Inflammatory macrophage treated with lipopolysaccharide for 4 hours (primary cell): ENCODE results near the gene PSEN1.
"Not testable (repeated sequence)": the region's sequence is repeated elsewhere in the genome, so short reads cannot be mapped to it uniquely, and the experiment has no call there.

Experiments used
- DNase-seq: peaks from one replicate; pipeline ENCODE4 v3.0.0-alpha.2; 2020

Gene PSEN1

GRCh38 chr14:73167727-73168126, 31.4 kb downstream of the PSEN1 start:
- DNase-seq, result no peak

- DNase-seq, result no peak
Measured at GRCh38 chr14:73168274-73168673, 32.0 kb downstream of the PSEN1 start.

GRCh38 chr14:73168691-73169090, 32.4 kb downstream of the PSEN1 start:
- no peak for DNase-seq

- DNase-seq, result not testable (repeated sequence)
Measured at GRCh38 chr14:73169855-73170254, 33.5 kb downstream of the PSEN1 start.

- no peak for DNase-seq
Measured at GRCh38 chr14:73170686-73171085, 34.4 kb downstream of the PSEN1 start.

- no peak for DNase-seq
Measured at GRCh38 chr14:73172500-73172899, 36.2 kb downstream of the PSEN1 start.

GRCh38 chr14:73173092-73173735, 36.9 kb downstream of the PSEN1 start:
- peak; percentile 38 for DNase-seq

- DNase-seq, result peak; percentile 70
Measured at GRCh38 chr14:73176685-73177084, 40.4 kb downstream of the PSEN1 start.

- DNase-seq, result peak; percentile 95
Measured at GRCh38 chr14:73180385-73180805, 44.1 kb downstream of the PSEN1 start.

- peak; percentile 10 for DNase-seq
Measured at GRCh38 chr14:73180969-73181368, 44.7 kb downstream of the PSEN1 start.

GRCh38 chr14:73188501-73188911, 52.2 kb downstream of the PSEN1 start:
- peak; percentile 30 for DNase-seq

GRCh38 chr14:73189651-73190050, 53.3 kb downstream of the PSEN1 start:
- no peak for DNase-seq

- no peak for DNase-seq
Measured at GRCh38 chr14:73191441-73191840, 55.1 kb downstream of the PSEN1 start.

GRCh38 chr14:73194306-73194705, 58.0 kb downstream of the PSEN1 start:
- DNase-seq, result not testable (repeated sequence)

- DNase-seq, result no peak
Measured at GRCh38 chr14:73198253-73198652, 61.9 kb downstream of the PSEN1 start.

GRCh38 chr14:73203527-73203926, 67.2 kb downstream of the PSEN1 start:
- DNase-seq, result no peak

GRCh38 chr14:73207615-73208014, 71.3 kb downstream of the PSEN1 start:
- DNase-seq, result no peak

- DNase-seq, result no peak
Measured at GRCh38 chr14:73208390-73208789, 72.1 kb downstream of the PSEN1 start.

GRCh38 chr14:73208846-73209245, 72.5 kb downstream of the PSEN1 start:
- no peak for DNase-seq

- no peak for DNase-seq
Measured at GRCh38 chr14:73209953-73210352, 73.6 kb downstream of the PSEN1 start.

GRCh38 chr14:73211251-73212040, 75.1 kb downstream of the PSEN1 start:
- peak; percentile 67 for DNase-seq

GRCh38 chr14:73216030-73216429, 79.7 kb downstream of the PSEN1 start:
- DNase-seq, result no peak

GRCh38 chr14:73217411-73217810, 81.1 kb downstream of the PSEN1 start:
- DNase-seq, result peak; percentile 42

- DNase-seq, result no peak
Measured at GRCh38 chr14:73220061-73220460, 83.8 kb downstream of the PSEN1 start.
